Breast epithelium (tissue), 4 donors: ENCODE measurements around the gene APPL1. TPM values are rescaled to one million over a fixed set of nuclear protein-coding genes. Genes with fewer than 3 reads are reported as not detected.
"Not testable (repeated sequence)": the region's sequence is repeated elsewhere in the genome, so short reads cannot be mapped to it uniquely, and the experiment has no call there.

Experiments used
- DNase-seq, 2 donors: peaks; one replicate each; pipeline ENCODE4 v3.0.0-alpha.2; 2019; ENCODE audit warnings: low spot score in 2 of 2
- H3K27ac ChIP-seq, 2 donors: fragments of 200-600 bp; sonication (generic) in 1 of 2; one replicate each; pipeline ENCODE4 v1.5.1; 2016 to 2019; ENCODE audit warnings: mild to moderate bottlenecking in 1 of 2
- H3K27me3 ChIP-seq, 2 donors: fragments of 200-600 bp; sonication (generic) in 1 of 2; one replicate each; pipeline versions ENCODE4 v1.5.1 to v1.6.0; 2017 to 2019; ENCODE audit warnings: control low read depth in 1 of 2, mild to moderate bottlenecking in 1 of 2
- H3K36me3 ChIP-seq: fragments of 200-600 bp; one replicate; pipeline ENCODE4 v1.5.1; 2019
- H3K4me1 ChIP-seq, 2 donors: fragments of 200-600 bp; sonication (generic); one replicate each; pipeline ENCODE4 v1.5.1; 2016 to 2019; ENCODE audit warnings: control low read depth in 1 of 2
- H3K4me3 ChIP-seq, 3 donors: fragments of 200-600 bp; sonication (generic); 1 replicate in 2 of 3; 2 replicates in 1 of 3; pipeline ENCODE4 v1.5.1; 2016 to 2019; ENCODE audit warnings: mild to moderate bottlenecking in 3 of 3, moderate library complexity in 2 of 3
- H3K9me3 ChIP-seq, 2 donors: fragments of 200-600 bp; sonication (generic) in 1 of 2; one replicate each; pipeline ENCODE4 v1.5.1; 2016 to 2019; ENCODE audit warnings: control low read depth in 1 of 2
- CTCF ChIP-seq, 3 donors: fragments of 450-650 bp; IDR thresholded peaks; one replicate each; pipeline ENCODE4 v1.5.1; 2016 to 2017; ENCODE audit warnings: antibody characterized with exemption in 3 of 3, mild to moderate bottlenecking in 3 of 3, moderate library complexity in 3 of 3
- POLR2A ChIP-seq: fragments of 450-650 bp; IDR thresholded peaks from one replicate; pipeline ENCODE4 v1.6.1; 2016; ENCODE audit warnings: antibody characterized with exemption, mild to moderate bottlenecking, moderate library complexity
- POLR2AphosphoS5 ChIP-seq, 3 donors: sonication (generic); formaldehyde crosslinking; IDR thresholded peaks; one replicate each; pipeline ENCODE4 v1.6.1; 2017; ENCODE audit warnings: antibody characterized with exemption in 3 of 3
- intact Hi-C: fragments of 100-400 bp; cut with DNase I; formaldehyde crosslinking; loops from one replicate; pipeline ENCODE4 v1.15.1; 2023; ENCODE audit warnings: low total_unique reads
- total RNA-seq, 3 donors: library from RNA; depleted of rRNA; stranded (reverse); fragments of >200 nt; gene quantifications; one replicate each; pipeline ENCODE4 v1.1.0, GENCODE V29; 2016

APPL1 gene
- total RNA-seq, 3 donors from 2014 or later = 42.4 to 69.4 (median 58.3) TPM

DNA sequence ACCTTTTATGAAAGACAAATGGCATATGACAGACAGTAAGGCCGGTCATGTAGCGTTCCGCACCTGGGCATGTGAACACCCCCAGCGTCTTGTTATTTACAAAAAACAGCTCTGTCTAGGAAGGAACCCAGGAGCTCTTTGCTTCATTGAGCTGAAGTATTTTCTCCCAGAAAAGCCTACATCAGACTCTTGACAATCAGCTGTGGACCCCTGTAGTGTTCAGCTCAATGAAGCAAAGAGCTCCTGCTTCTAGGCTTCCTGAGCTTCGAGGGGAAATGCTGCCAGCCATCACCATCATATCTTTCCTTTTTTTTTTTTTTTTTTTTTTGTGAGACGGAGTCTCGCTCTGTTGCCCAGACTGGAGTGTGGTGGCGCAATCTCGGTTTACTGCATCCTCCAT is 60.9 kb downstream of the APPL1 start:
- no peak for DNase-seq
- TF ChIP-seq POLR2AphosphoS5 (IDR thresholded peaks at IDR 0.05) (no peak), CTCF (IDR thresholded peaks at IDR 0.05) (no peak), POLR2A (no peak)
- intact Hi-C loops = no loop called here
- Histone ChIP-seq H3K4me3 (no peak overlapping the region), H3K4me1 (no peaks in the 10 kb centered on the region), H3K36me3 (no peaks in the 10 kb centered on the region), H3K27me3 (no peaks in the 10 kb centered on the region), H3K9me3 (no peaks in the 10 kb centered on the region), H3K27ac (no peak overlapping the region)

DNA sequence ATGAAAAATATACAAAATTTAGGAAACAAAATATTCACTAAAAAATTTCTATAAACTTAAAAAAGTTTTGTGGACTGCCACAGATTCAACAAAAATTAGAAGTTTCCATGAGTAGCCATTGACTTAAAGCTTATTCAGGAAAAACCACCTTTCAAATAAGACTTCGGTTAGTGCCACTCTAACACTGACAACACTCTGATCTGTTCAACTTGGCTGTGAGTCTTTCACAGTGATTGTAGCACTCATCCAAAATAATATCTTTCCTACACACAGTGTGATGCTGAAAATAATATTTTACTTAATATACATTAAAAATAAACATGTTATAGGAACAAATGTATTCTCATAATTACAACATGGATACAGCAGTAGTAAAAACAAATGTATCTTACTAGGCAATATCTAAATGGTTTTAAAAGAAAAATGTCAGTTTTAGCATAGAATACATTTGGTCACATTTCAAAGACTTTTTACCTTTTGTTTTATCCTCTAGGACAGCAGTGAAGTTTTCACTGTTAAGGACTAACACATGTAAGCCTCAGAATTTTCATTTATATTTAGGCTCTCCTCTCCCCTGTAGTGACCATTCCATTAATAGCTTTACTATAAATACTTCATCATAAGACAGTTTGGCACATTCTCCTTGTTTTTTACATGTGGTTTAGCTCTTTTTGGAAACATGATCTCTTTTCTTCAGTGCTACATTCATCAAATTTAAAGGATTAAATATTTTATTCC is 64.8 kb downstream of the APPL1 start, which contains the start of gene ASB14:
TSS of gene ASB14 (minus strand) at position 527 of the 738 bp plus-strand sequence. CDS start 652 bp downstream, outside the sequence.
- intact Hi-C loops = no loop called here
- DNase-seq = no peak
- no peaks in the 10 kb centered on the region for H3K9me3 ChIP-seq
- H3K27ac ChIP-seq = no peak within 1 kb of the TSS
- no peak for TF ChIP-seq CTCF (IDR thresholded peaks at IDR 0.05)
- no peak for TF ChIP-seq POLR2A
- TF ChIP-seq POLR2AphosphoS5 (IDR thresholded peaks at IDR 0.05) = no peak
- H3K4me1 ChIP-seq = no peaks in the 10 kb centered on the region
- H3K27me3 ChIP-seq = no peaks in the 10 kb centered on the region
- no peak within 1 kb of the TSS for H3K4me3 ChIP-seq
- no peaks in the 10 kb centered on the region for H3K36me3 ChIP-seq

DNA sequence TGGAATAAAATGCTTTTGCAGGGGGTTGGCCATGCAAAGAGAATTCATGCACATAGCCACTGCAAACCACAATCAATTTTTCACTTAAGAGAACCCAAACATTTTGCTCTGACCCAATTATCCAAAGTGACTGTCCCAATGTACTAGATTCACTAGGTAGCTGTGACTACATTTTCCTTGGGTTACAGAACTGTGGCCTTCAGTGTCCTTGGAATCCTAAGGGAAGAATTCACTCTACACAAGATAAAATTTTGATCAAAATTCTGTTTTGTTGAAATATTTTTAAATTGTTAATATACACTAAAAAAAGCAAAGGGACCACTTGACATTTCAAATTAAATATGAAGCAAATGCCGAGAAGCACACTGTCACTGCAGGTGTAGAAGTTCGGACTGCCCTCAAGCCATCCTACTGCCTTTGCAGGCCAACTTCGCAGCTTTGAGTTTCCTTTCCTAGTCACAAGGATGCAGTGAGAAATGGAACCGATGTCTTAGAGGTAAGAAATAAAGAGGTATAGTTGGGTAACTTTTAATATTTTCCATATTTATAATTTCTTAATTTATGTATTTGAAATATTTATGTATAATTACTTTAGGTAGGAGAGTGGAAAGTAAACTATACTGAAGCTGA is 65.5 kb downstream of the APPL1 start:
- H3K9me3 ChIP-seq = no peaks in the 10 kb centered on the region
- no peak overlapping the region for H3K27ac ChIP-seq
- DNase-seq = no peak
- no peaks in the 10 kb centered on the region for H3K27me3 ChIP-seq
- no peak overlapping the region for H3K4me3 ChIP-seq
- no peaks in the 10 kb centered on the region for H3K36me3 ChIP-seq
- intact Hi-C loops = no loop called here
- H3K4me1 ChIP-seq = no peaks in the 10 kb centered on the region
- TF ChIP-seq POLR2A (no peak), POLR2AphosphoS5 (IDR thresholded peaks at IDR 0.05) (no peak), CTCF (IDR thresholded peaks at IDR 0.05) (no peak)

- H3K9me3 ChIP-seq = no peaks in the 10 kb centered on the region
- no peak overlapping the region for H3K27ac ChIP-seq
- no peak for TF ChIP-seq POLR2A
- no peak for TF ChIP-seq CTCF (IDR thresholded peaks at IDR 0.05)
- no peak for TF ChIP-seq POLR2AphosphoS5 (IDR thresholded peaks at IDR 0.05)
- H3K36me3 ChIP-seq = no peaks in the 10 kb centered on the region
- H3K4me3 ChIP-seq = no peak overlapping the region
- no peak for DNase-seq
- H3K4me1 ChIP-seq = no peaks in the 10 kb centered on the region
- intact Hi-C loops = no loop called here
- H3K27me3 ChIP-seq = no peaks in the 10 kb centered on the region
Observed at GRCh38 chr3:57298041-57298440, 70.5 kb downstream of the APPL1 start.

- H3K9me3 ChIP-seq, DNase-seq, intact Hi-C loops, H3K27ac ChIP-seq, H3K4me1 ChIP-seq, H3K4me3 ChIP-seq, H3K36me3 ChIP-seq, H3K27me3 ChIP-seq: not testable (repeated sequence)
Observed at GRCh38 chr3:57303520-57303919, 76.0 kb downstream of the APPL1 start.
